Measurements from ENCODE around the gene RASA2.

The RASA2 gene

GRCh38 chr3:141456301-141456625 lies 30.6 kb upstream of the RASA2 start:
- H3K4me3 ChIP-seq (ENCODE audit: low read depth in 1 of 5, low read length in 5 of 5) = peak overlapping the region in 1 of 5 donors; percentile 17
- H3K27ac ChIP-seq (ENCODE audit: low read depth, low read length) = no peak overlapping the region
- no peak overlapping the region for H3K9ac ChIP-seq (ENCODE audit: low read length in 5 of 5)
- H3K36me3 ChIP-seq (ENCODE audit: control insufficient read depth in 5 of 5, insufficient read depth in 5 of 5, low read length in 5 of 5) = no peaks in the 10 kb centered on the region
- H3K4me1 ChIP-seq (ENCODE audit: control insufficient read depth in 5 of 5, insufficient read depth in 5 of 5, low read length in 5 of 5) = peaks cover 0 to 8% (median 0%) of the 10 kb centered on the region in 5 donors
- peaks cover 0 to 4% (median 0%) of the 10 kb centered on the region in 5 donors for H3K27me3 ChIP-seq (ENCODE audit: control insufficient read depth in 5 of 5, insufficient read depth in 4 of 5, low read length in 5 of 5)
- no peaks in the 10 kb centered on the region for H3K9me3 ChIP-seq (ENCODE audit: control insufficient read depth in 5 of 5, low read length in 5 of 5)

GRCh38 chr3:141457624-141458236 lies 29.1 kb upstream of the RASA2 start:
- Histone ChIP-seq H3K4me1 (ENCODE audit: control insufficient read depth in 5 of 5, insufficient read depth in 5 of 5, low read length in 5 of 5) (peaks cover 0 to 3% (median 0%) of the 10 kb centered on the region in 5 donors), H3K9me3 (ENCODE audit: control insufficient read depth in 5 of 5, low read length in 5 of 5) (no peaks in the 10 kb centered on the region), H3K4me3 (ENCODE audit: low read depth in 1 of 5, low read length in 5 of 5) (no peak overlapping the region), H3K27ac (ENCODE audit: low read depth, low read length) (no peak overlapping the region), H3K9ac (ENCODE audit: low read length in 5 of 5) (no peak overlapping the region), H3K27me3 (ENCODE audit: control insufficient read depth in 5 of 5, insufficient read depth in 4 of 5, low read length in 5 of 5) (peaks cover 0 to 4% (median 0%) of the 10 kb centered on the region in 5 donors), H3K36me3 (ENCODE audit: control insufficient read depth in 5 of 5, insufficient read depth in 5 of 5, low read length in 5 of 5) (no peaks in the 10 kb centered on the region)

- no peak overlapping the region for H3K9ac ChIP-seq (ENCODE audit: low read length in 5 of 5)
- H3K27me3 ChIP-seq (ENCODE audit: control insufficient read depth in 5 of 5, insufficient read depth in 4 of 5, low read length in 5 of 5) = peaks cover 0 to 4% (median 0%) of the 10 kb centered on the region in 5 donors
- no peak overlapping the region for H3K4me3 ChIP-seq (ENCODE audit: low read depth in 1 of 5, low read length in 5 of 5)
- H3K27ac ChIP-seq (ENCODE audit: low read depth, low read length) = no peak overlapping the region
- peaks cover 0 to 3% (median 0%) of the 10 kb centered on the region in 5 donors for H3K4me1 ChIP-seq (ENCODE audit: control insufficient read depth in 5 of 5, insufficient read depth in 5 of 5, low read length in 5 of 5)
- H3K36me3 ChIP-seq (ENCODE audit: control insufficient read depth in 5 of 5, insufficient read depth in 5 of 5, low read length in 5 of 5) = no peaks in the 10 kb centered on the region
- peaks cover 0 to 5% (median 0%) of the 10 kb centered on the region in 5 donors for H3K9me3 ChIP-seq (ENCODE audit: control insufficient read depth in 5 of 5, low read length in 5 of 5)
Observed at GRCh38 chr3:141459008-141459407, 27.8 kb upstream of the RASA2 start.

- Histone ChIP-seq H3K4me1 (ENCODE audit: control insufficient read depth in 5 of 5, insufficient read depth in 5 of 5, low read length in 5 of 5) (no peaks in the 10 kb centered on the region), H3K36me3 (ENCODE audit: control insufficient read depth in 5 of 5, insufficient read depth in 5 of 5, low read length in 5 of 5) (no peaks in the 10 kb centered on the region), H3K27me3 (ENCODE audit: control insufficient read depth in 5 of 5, insufficient read depth in 4 of 5, low read length in 5 of 5) (peaks cover 0 to 4% (median 0%) of the 10 kb centered on the region in 5 donors), H3K4me3 (ENCODE audit: low read depth in 1 of 5, low read length in 5 of 5) (no peak overlapping the region), H3K9me3 (ENCODE audit: control insufficient read depth in 5 of 5, low read length in 5 of 5) (peaks cover 0 to 6% (median 0%) of the 10 kb centered on the region in 5 donors), H3K9ac (ENCODE audit: low read length in 5 of 5) (no peak overlapping the region), H3K27ac (ENCODE audit: low read depth, low read length) (no peak overlapping the region)
Observed at GRCh38 chr3:141460097-141460704, 26.6 kb upstream of the RASA2 start.

GRCh38 chr3:141462176-141462859 lies 24.5 kb upstream of the RASA2 start:
- Histone ChIP-seq H3K4me1 (ENCODE audit: control insufficient read depth in 5 of 5, insufficient read depth in 5 of 5, low read length in 5 of 5) (no peaks in the 10 kb centered on the region), H3K27ac (ENCODE audit: low read depth, low read length) (no peak overlapping the region), H3K36me3 (ENCODE audit: control insufficient read depth in 5 of 5, insufficient read depth in 5 of 5, low read length in 5 of 5) (no peaks in the 10 kb centered on the region), H3K9ac (ENCODE audit: low read length in 5 of 5) (peak overlapping the region in 1 of 5 donors; percentile 20), H3K27me3 (ENCODE audit: control insufficient read depth in 5 of 5, insufficient read depth in 4 of 5, low read length in 5 of 5) (no peaks in the 10 kb centered on the region), H3K9me3 (ENCODE audit: control insufficient read depth in 5 of 5, low read length in 5 of 5) (peaks cover 0 to 6% (median 0%) of the 10 kb centered on the region in 5 donors), H3K4me3 (ENCODE audit: low read depth in 1 of 5, low read length in 5 of 5) (no peak overlapping the region)

- Histone ChIP-seq H3K4me1 (ENCODE audit: control insufficient read depth in 5 of 5, insufficient read depth in 5 of 5, low read length in 5 of 5) (no peaks in the 10 kb centered on the region), H3K36me3 (ENCODE audit: control insufficient read depth in 5 of 5, insufficient read depth in 5 of 5, low read length in 5 of 5) (no peaks in the 10 kb centered on the region), H3K27me3 (ENCODE audit: control insufficient read depth in 5 of 5, insufficient read depth in 4 of 5, low read length in 5 of 5) (no peaks in the 10 kb centered on the region), H3K9me3 (ENCODE audit: control insufficient read depth in 5 of 5, low read length in 5 of 5) (peaks cover 0 to 6% (median 0%) of the 10 kb centered on the region in 5 donors), H3K4me3 (ENCODE audit: low read depth in 1 of 5, low read length in 5 of 5) (no peak overlapping the region), H3K9ac (ENCODE audit: low read length in 5 of 5) (no peak overlapping the region), H3K27ac (ENCODE audit: low read depth, low read length) (no peak overlapping the region)
Observed at GRCh38 chr3:141465221-141465620, 21.6 kb upstream of the RASA2 start.

- no peaks in the 10 kb centered on the region for H3K36me3 ChIP-seq (ENCODE audit: control insufficient read depth in 5 of 5, insufficient read depth in 5 of 5, low read length in 5 of 5)
- H3K9me3 ChIP-seq (ENCODE audit: control insufficient read depth in 5 of 5, low read length in 5 of 5) = peaks cover 0 to 6% (median 0%) of the 10 kb centered on the region in 5 donors
- H3K9ac ChIP-seq (ENCODE audit: low read length in 5 of 5) = no peak overlapping the region
- no peak overlapping the region for H3K27ac ChIP-seq (ENCODE audit: low read depth, low read length)
- no peak overlapping the region for H3K4me3 ChIP-seq (ENCODE audit: low read depth in 1 of 5, low read length in 5 of 5)
- no peaks in the 10 kb centered on the region for H3K27me3 ChIP-seq (ENCODE audit: control insufficient read depth in 5 of 5, insufficient read depth in 4 of 5, low read length in 5 of 5)
- H3K4me1 ChIP-seq (ENCODE audit: control insufficient read depth in 5 of 5, insufficient read depth in 5 of 5, low read length in 5 of 5) = no peaks in the 10 kb centered on the region
Observed at GRCh38 chr3:141466633-141467169, 20.1 kb upstream of the RASA2 start.

GRCh38 chr3:141469720-141470119 lies 17.1 kb upstream of the RASA2 start:
- Histone ChIP-seq H3K36me3 (ENCODE audit: control insufficient read depth in 5 of 5, insufficient read depth in 5 of 5, low read length in 5 of 5) (no peaks in the 10 kb centered on the region), H3K4me1 (ENCODE audit: control insufficient read depth in 5 of 5, insufficient read depth in 5 of 5, low read length in 5 of 5) (peaks cover 0 to 3% (median 0%) of the 10 kb centered on the region in 5 donors), H3K9ac (ENCODE audit: low read length in 5 of 5) (no peak overlapping the region), H3K4me3 (ENCODE audit: low read depth in 1 of 5, low read length in 5 of 5) (no peak overlapping the region), H3K27me3 (ENCODE audit: control insufficient read depth in 5 of 5, insufficient read depth in 4 of 5, low read length in 5 of 5) (no peaks in the 10 kb centered on the region), H3K27ac (ENCODE audit: low read depth, low read length) (no peak overlapping the region), H3K9me3 (ENCODE audit: control insufficient read depth in 5 of 5, low read length in 5 of 5) (no peaks in the 10 kb centered on the region)

GRCh38 chr3:141471160-141471559 lies 15.7 kb upstream of the RASA2 start:
- Histone ChIP-seq H3K27me3 (ENCODE audit: control insufficient read depth in 5 of 5, insufficient read depth in 4 of 5, low read length in 5 of 5) (no peaks in the 10 kb centered on the region), H3K27ac (ENCODE audit: low read depth, low read length) (no peak overlapping the region)

GRCh38 chr3:141476033-141476432 lies 10.8 kb upstream of the RASA2 start:
- no peak overlapping the region for H3K9ac ChIP-seq (ENCODE audit: low read length in 5 of 5)
- no peaks in the 10 kb centered on the region for H3K27me3 ChIP-seq (ENCODE audit: control insufficient read depth in 5 of 5, insufficient read depth in 4 of 5, low read length in 5 of 5)
- H3K4me1 ChIP-seq (ENCODE audit: control insufficient read depth in 5 of 5, insufficient read depth in 5 of 5, low read length in 5 of 5) = peaks cover 0 to 3% (median 0%) of the 10 kb centered on the region in 5 donors
- H3K9me3 ChIP-seq (ENCODE audit: control insufficient read depth in 5 of 5, low read length in 5 of 5) = no peaks in the 10 kb centered on the region
- H3K4me3 ChIP-seq (ENCODE audit: low read depth in 1 of 5, low read length in 5 of 5) = no peak overlapping the region
- no peaks in the 10 kb centered on the region for H3K36me3 ChIP-seq (ENCODE audit: control insufficient read depth in 5 of 5, insufficient read depth in 5 of 5, low read length in 5 of 5)
- no peak overlapping the region for H3K27ac ChIP-seq (ENCODE audit: low read depth, low read length)

More at GRCh38 chr3:141471160-141471559, 15.7 kb upstream of the RASA2 start:
- Histone ChIP-seq H3K9me3 (ENCODE audit: control insufficient read depth in 5 of 5, low read length in 5 of 5) (no peaks in the 10 kb centered on the region), H3K4me3 (ENCODE audit: low read depth in 1 of 5, low read length in 5 of 5) (no peak overlapping the region), H3K9ac (ENCODE audit: low read length in 5 of 5) (no peak overlapping the region), H3K36me3 (ENCODE audit: control insufficient read depth in 5 of 5, insufficient read depth in 5 of 5, low read length in 5 of 5) (no peaks in the 10 kb centered on the region), H3K4me1 (ENCODE audit: control insufficient read depth in 5 of 5, insufficient read depth in 5 of 5, low read length in 5 of 5) (peaks cover 0 to 3% (median 0%) of the 10 kb centered on the region in 5 donors)
